Measurements from ENCODE around the gene DLG2.
"Not testable (repeated sequence)": the region's sequence is repeated elsewhere in the genome, so short reads cannot be mapped to it uniquely, and the experiment has no call there.

Gene DLG2

GRCh38 chr11:85438328-85438727, 188.8 kb downstream of the DLG2 start:
- no peak for DNase-seq

- DNase-seq, result no peak
These were observed 195.8 kb downstream of the DLG2 start for GRCh38 chr11:85431319-85431718.

- no peak for DNase-seq
These were observed 203.3 kb downstream of the DLG2 start for GRCh38 chr11:85423794-85424193.

- no peak for DNase-seq
These were observed 203.8 kb downstream of the DLG2 start for GRCh38 chr11:85423316-85423715.

GRCh38 chr11:85414175-85414574, 213.0 kb downstream of the DLG2 start:
- no peak for DNase-seq

- peak; percentile 61 for DNase-seq
These were observed 219.5 kb downstream of the DLG2 start for GRCh38 chr11:85407648-85408047.

GRCh38 chr11:85406841-85407240, 220.3 kb downstream of the DLG2 start:
- no peak for DNase-seq

GRCh38 chr11:85406316-85406715, 220.8 kb downstream of the DLG2 start:
- DNase-seq, result no peak

- not testable (repeated sequence) for DNase-seq
These were observed 231.6 kb downstream of the DLG2 start for GRCh38 chr11:85395515-85396055.

- no peak for DNase-seq
These were observed 232.9 kb downstream of the DLG2 start for GRCh38 chr11:85394283-85394682.

- no peak for DNase-seq
These were observed 236.0 kb downstream of the DLG2 start for GRCh38 chr11:85391141-85391540.

- no peak for DNase-seq
These were observed 241.6 kb downstream of the DLG2 start for GRCh38 chr11:85385547-85385946.

GRCh38 chr11:85385111-85385510, 242.0 kb downstream of the DLG2 start:
- no peak for DNase-seq

- no peak for DNase-seq
These were observed 248.1 kb downstream of the DLG2 start for GRCh38 chr11:85379066-85379465.

GRCh38 chr11:85377901-85378300, 249.2 kb downstream of the DLG2 start:
- DNase-seq, result no peak

- DNase-seq, result no peak
These were observed 267.3 kb downstream of the DLG2 start for GRCh38 chr11:85359859-85360258.

- DNase-seq, result no peak
These were observed 271.2 kb downstream of the DLG2 start for GRCh38 chr11:85355921-85356320.

GRCh38 chr11:85349539-85349938, 277.6 kb downstream of the DLG2 start:
- DNase-seq, result not testable (repeated sequence)

- no peak for DNase-seq
These were observed 278.2 kb downstream of the DLG2 start for GRCh38 chr11:85348945-85349344.

- no peak for DNase-seq
These were observed 279.9 kb downstream of the DLG2 start for GRCh38 chr11:85347291-85347690.

- DNase-seq, result no peak
These were observed 280.7 kb downstream of the DLG2 start for GRCh38 chr11:85346484-85346883.

- not testable (repeated sequence) for DNase-seq
These were observed 286.3 kb downstream of the DLG2 start for GRCh38 chr11:85340846-85341245.

GRCh38 chr11:85318573-85318972, 308.6 kb downstream of the DLG2 start:
- DNase-seq, result no peak

- DNase-seq, result no peak
These were observed 310.2 kb downstream of the DLG2 start for GRCh38 chr11:85316967-85317366.

GRCh38 chr11:85313741-85314140, 313.4 kb downstream of the DLG2 start:
- no peak for DNase-seq

GRCh38 chr11:85310479-85310878, 316.7 kb downstream of the DLG2 start:
- no peak for DNase-seq

Data from islet precursor cell (in vitro differentiated cells).